GM04504 (cell line): ENCODE data around the gene LAMA3.

Source experiments
- DNase-seq: peaks from one replicate; pipeline ENCODE4 v3.0.0-alpha.2; 2012; ENCODE audit warnings: low read depth

Gene LAMA3

DNA sequence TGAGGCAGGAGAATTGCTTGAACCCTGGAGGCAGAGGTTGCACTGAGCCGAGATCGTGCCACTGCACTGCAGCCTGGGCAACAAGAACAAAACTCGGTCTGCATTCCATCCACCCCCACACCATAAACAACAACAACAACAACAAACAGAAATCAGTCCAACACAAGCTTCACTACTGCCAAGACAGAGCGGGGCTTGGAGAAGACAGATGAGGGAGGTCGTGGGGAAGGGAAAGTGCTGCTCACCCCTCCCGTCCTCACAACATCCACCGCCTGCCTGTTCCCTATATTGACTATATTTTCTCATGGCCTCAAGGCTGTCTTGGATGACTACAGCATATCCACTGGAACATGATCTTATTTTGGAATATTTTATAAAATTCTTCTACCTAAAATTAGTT is 187.7 kb downstream of the LAMA3 start:
- DNase-seq = no peak

DNA sequence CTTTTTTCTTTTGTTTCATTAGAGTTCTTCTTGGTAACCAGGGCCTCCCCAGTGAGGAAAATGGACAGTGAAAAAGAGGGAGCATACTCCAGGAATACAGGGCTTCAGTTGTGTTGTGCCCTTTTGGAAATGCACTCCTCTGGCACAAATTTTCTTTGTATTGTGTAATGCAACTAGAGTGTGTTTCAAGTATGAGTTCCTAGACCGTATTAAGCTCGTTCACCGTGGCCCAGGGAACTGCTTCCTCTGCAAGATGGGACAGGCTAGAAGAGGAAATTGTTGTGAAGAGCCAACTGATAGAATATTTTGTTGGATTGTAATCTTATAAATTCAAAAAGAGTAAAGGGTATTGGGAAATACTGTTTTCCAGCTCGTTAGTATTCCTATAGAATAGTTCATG is 188.1 kb downstream of the LAMA3 start:
- no peak for DNase-seq

DNA sequence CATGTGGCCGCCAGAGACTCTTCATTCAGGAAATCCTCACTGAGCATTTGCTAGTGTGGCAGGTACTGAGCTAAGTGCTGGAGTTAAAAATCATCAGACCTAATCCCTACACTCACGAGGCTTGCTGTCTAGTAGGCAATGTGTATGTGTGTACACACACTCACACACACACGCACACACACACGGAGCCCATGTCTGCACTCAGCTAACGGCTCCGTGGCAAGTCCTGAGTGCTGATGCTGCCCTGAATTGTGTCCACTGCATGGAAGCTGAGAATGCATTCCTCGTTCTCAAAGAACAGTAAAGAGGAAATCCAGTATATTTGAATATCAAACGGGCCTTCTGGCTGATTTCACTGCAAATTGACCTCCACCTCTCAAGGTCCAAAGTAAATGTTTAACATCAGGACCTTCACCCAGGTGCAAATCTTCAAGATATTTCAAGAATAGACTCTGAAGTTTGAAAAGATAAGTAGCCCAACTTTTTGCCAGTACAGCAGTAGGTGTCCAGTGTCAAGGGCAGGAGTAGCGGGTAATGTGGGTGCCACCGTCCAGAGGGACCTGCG is 189.2 kb downstream of the LAMA3 start:
- DNase-seq = no peak

DNA sequence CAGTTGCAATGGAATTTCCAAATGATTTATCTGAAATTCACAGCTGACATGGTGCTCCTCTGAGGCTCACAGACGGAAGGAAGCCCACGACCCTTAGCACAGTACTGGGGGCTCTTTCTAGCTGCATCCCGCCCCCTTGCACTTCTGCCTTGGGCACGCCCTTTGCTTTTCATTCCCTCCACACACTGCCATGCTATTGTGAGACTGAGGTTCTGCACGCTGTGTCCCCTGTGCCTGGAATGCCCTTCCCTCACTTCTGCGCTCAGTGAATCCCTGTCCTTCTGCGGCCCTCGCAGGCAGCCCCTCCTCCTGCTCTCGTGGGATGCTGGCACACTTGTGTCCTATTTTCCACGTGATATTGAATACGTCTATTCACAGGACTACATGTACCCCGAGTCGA is 189.9 kb downstream of the LAMA3 start:
- DNase-seq = no peak

DNA sequence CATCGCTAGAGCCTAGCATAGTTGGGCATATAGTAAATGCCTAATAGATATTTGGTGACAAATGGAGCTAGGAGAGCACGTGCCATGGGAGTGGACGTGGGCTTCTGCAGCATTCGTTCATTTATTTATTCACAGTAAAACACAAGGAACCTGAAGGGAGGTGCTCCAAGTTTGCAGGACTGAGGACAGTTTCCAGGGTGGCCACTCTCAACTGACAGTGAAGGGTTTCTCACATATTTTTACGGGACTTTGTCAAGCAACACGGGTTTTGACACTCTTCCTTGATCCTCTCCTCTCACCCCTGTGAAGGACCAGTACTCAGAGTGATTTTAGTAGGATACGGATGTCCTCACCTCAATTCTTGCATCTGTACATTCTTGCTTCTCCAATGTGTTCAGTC is 190.3 kb downstream of the LAMA3 start:
- DNase-seq = no peak

DNA sequence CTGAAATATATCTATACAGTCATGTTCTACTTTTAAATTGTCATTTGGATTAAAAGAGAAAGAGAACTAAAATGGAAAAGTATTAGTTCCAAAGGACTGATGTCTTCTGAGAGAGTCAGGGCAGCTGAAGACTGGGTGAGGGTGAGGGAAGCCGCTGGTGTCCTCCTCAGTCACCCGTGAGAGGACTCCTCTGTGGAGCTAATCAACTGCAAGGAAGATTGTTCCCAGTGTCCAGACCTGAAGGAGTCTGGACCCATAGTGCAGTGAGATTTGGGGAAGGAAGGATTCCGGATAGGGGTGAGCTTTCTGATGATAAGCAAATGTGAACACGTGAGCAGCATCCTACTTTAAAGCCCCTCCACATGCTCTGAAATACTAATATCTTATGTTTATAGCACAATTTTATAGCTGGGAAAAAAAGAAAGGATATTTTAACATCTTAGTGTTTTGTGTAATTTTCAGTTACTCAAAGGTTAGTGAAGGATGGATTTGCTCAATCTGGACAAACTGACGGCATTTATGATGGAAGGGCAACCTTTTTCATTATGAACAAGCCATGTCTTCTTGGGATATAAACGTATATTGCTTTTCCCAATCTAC is 190.8 kb downstream of the LAMA3 start:
- no peak for DNase-seq

DNA sequence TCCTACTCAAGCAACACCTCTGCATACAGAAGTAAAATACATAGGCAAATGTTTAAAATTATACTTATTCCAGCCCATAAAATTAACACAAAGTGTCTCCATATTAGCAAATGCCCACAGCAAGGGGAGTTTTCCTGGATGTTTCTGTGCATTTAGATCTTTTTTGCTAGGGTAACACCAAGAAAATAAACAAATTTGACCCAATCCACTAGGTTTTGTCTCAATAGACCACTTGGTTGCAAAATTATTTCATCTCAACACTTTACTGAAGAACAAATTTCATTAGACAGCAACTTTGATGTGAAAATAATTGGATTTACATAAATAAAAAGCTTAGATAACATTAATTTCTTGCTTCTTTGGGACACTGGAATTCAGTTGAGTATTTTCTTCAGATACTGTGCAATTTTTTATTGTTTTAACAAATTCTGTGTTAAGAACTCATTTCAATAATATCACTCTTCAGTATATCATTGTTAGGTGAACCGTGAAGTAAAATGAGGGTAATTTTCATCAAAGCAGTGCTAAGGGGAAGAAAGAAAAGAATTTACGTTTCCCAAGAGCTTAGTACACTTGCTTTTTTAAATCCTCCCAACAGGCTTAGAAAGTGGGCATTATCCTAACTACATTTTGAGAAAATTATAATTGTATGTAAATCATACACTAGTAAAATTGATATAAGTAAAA is 191.8 kb downstream of the LAMA3 start:
- DNase-seq = no peak

DNA sequence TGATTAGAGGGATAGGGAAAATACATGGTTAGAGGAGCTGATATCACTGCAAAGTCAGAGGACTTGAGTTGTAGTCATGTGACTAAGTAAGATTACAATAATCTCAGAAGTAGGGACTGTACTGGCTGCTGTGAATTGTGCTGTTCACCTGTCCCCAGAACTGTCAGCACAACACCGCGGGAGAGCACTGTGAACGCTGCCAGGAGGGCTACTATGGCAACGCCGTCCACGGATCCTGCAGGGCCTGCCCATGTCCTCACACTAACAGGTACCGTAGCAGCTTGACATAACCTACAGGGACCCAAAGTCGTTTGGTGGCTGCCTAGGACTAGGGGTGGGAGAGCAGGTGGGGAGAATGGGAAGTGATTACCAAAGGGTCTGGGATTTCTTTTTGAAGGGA is 192.5 kb downstream of the LAMA3 start:
- DNase-seq = no peak

DNA sequence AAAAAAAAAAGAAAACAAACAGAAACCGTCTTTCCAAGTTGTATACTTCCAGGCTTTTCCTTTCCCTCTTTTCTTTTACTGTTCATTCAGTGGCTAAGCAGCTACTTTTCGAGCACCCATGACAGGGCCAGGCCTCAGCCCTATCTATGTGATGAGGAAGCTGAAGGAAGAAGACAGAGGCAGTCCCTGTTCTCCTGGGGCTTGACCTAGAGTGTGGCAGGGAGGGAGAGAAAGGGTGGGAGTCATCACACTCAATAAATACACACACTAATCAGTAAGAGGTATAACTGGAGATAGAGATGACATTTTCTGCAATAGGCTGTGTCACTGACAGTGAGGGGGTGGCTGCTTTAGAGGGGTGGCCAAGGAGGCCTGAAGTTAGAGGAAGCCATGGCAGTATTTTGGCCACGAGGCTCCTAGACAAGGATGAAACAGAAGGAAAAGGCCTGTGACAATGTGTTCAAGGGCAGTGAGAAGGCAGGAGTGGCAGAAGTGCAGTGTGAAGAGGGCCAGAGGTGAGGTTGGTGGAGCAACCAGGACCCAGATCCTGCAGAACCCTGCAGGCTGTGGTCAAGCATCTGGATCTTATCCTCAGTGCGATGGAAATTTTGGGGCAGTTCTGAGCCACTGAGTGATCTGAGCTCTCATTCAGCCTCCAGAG is 193.5 kb downstream of the LAMA3 start:
- DNase-seq = no peak

DNA sequence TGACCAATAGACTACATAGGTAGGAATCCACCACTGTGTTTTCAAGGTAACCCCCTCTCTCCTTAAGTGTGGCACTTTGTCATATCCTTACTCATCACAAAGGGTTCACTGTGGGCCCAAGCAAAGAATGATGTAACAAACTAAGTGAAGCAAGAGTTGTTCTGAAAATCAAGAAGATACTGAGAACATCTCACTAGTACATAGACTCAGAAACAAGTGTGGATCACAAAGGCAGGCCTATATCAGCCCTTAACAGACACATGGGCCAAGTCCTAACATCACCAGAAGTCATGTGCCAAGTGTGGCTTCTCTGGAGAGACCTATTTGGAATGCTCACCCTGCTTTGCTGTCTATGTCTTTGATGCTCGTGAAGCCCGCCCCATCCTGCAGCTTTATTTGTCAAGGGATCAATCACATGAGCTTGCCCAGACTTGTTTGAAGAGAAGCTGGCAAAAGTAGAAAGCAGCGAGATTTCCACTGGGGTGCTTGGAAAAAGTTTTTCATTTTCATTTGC is 194.1 kb downstream of the LAMA3 start:
- DNase-seq = no peak

DNA sequence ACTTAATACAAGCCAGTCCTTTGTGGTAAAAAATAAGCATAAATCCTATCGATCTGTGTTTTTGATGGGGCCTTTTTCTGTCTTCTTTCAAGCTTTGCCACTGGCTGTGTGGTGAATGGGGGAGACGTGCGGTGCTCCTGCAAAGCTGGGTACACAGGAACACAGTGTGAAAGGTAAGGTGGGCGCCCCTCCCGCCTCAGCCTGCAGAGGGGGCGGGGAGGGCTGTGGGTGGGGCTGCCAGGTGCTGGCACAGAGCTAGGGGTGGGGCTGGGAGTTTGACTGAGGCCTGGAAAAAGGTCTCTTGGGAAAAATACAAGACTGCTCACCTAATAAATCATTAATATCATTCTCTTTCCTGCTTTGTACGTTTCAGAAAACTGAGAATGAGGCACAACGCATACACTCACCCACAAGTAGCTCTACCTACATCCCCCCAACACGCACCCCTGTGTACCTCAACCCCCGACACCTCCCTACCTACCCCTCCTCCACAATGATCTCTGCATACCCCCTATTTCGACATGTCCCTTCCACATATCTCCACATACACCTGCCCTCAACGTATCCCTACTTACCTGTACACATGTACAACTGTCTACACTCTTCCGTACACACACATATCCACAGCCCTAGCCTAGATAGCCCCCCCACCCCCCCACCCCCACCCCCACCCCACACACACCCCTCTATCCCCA is 195.6 kb downstream of the LAMA3 start:
- no peak for DNase-seq

DNA sequence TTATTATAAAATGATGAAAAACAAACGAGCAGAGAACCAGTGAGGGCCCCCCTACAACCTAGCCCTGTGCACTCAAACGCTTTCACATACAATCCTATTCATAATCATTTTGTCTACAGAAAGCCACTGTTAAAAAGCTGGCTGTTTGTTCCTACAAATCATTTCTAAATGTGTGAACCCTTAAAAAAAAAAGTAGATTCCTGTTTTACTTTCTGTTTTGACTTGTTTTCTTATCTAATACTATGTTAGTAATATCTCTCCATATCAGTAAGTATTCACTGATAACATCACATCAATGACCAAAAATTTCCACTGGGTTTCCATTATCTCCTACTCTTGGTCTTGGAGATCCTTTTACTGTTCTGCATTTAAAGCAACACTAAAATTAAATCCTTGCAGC is 196.5 kb downstream of the LAMA3 start:
- DNase-seq = no peak

DNA sequence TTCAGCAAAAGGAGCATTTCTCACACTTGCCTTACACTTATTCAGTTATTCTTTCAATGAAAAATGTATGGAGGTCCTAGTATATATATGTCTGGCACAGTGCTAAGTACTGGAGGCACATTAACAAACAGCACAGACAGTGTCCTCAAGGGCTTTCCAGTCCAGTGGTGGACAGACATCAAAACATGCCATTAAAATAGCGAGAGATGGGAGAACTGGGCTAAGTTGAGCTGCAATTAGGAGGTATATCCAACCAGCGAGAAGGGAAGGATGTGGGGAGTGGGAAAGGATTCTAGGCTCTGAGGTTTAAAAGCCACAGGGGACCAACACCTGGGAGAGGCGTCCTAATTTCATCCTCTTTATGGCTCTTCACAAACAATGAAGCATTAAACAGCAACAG is 197.8 kb downstream of the LAMA3 start:
- no peak for DNase-seq

DNA sequence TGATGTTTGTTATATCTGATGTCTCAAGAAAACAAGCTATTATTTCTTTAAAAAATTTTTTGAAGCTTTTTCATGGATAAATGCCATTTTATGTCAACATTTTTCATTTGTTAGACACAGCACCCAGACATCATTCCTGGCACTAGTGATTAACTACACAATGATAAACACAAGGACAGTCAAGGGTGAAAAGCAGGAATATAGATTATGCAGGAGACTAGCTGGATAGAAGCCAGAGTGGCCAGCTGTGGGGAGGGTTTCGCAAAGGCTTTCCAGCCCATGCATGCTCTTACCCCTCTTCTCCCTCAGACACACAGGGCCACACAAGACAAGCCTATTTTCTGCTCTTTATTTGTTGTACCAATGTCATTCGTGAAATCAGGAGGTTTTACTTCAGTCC is 198.2 kb downstream of the LAMA3 start:
- no peak for DNase-seq

DNA sequence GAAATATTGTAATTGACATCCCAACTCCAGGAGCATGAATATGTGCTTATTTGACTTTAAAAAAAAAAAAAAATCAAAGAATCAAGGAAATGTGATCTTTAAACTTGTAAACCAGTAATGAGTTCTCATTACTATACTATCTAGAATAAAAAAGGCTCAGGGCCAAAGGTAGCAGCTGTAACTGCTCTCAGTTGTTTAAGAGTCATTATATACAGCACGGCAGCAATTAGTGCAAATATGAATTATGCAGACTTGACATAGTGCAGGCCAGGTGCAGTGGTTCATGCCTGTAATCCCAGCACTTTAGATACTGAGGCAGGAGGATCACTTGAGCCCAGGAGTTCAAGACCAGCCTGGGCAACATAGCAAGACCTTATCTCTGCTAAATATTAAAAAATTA is 199.6 kb downstream of the LAMA3 start:
- no peak for DNase-seq

DNA sequence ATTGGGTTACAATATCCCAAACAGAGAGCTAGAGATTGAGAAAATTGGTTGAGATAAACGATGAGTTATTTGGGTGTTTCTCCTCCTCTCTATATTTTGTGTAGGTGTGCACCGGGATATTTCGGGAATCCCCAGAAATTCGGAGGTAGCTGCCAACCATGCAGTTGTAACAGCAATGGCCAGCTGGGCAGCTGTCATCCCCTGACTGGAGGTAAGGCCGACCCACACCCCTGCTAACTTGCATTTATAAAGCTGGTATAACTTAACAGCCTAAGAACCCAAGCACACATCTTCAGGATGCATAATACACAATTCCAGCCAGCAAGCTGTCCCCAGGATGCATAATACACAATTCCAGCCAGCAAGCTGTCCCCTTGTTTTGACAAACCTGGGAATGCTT is 200.7 kb downstream of the LAMA3 start:
- no peak for DNase-seq

DNA sequence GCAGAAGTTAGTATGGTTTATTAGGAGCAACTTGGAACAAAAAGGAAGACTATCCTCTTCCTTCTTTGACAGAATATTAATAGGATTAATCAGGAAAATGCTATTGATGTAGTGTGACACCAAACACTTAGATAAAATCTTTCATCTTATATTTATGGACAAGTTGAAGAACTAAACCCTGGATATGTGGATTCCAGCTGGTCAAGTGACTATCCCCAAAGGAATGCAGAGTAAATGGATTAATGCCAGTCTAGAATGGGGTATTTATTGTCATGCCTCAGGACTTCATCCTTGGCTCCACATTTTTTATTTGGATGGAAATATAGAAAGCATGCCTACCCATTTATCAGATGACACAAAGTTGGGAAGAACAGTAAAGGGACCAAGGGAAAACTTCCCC is 201.3 kb downstream of the LAMA3 start:
- peak; percentile 44 for DNase-seq

DNA sequence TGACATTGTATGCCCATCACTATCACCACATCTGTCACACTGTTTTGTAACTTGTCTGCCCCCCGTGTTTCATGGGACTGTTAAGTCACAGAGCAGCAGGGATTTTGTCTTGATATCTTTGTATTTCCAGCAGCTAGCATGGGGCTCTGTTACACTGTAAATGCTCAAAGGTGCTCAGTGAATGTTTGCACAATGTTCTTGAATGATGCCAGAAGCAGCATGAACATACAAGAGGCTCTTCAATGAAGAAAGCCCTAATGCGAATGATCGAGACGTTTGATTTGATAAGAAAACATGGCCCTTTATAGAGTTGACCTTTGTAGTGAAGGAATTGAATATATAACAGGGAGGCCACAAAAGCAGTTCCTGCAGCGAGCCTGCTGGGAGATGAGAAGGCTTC is 204.4 kb downstream of the LAMA3 start:
- no peak for DNase-seq

DNA sequence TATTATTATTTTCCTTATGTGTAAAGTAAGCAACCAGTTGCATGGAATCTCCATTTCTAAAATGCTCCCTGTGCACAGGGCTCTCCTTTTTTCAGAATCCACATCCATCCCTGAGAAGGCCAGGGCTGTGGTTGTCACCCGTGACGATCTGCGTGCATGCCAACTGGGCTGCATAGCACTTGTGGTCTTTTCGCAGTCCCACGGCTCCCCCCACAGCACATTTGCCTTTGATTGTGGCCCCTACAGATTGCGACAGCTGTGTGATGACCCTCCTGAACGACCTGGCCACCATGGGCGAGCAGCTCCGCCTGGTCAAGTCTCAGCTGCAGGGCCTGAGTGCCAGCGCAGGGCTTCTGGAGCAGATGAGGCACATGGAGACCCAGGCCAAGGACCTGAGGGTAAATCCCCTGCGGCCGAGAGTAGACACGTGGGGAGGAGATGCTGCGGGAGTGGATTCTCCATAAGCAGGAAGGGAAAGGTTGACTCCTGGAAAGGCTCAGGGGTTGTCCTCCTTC is 205.5 kb downstream of the LAMA3 start:
- no peak for DNase-seq

DNA sequence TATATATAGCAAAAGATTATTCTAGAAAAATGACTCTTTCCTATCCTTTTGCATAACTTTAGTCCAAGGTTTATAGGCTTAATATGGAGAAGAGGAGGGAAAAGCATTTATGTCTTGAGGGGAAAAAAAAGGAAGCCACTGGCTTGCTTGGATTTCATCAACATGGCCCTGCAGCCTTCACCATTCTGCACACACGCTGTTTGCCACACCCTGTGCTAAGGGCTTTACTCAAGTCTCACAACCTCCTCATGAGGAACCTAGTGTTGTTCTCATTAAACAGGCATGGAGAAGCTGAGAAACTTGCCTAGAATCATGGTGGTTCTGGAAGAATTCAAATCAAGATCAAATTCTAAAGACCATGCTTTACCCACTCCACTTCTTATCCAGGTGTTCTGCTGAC is 208.0 kb downstream of the LAMA3 start:
- DNase-seq = no peak

DNA sequence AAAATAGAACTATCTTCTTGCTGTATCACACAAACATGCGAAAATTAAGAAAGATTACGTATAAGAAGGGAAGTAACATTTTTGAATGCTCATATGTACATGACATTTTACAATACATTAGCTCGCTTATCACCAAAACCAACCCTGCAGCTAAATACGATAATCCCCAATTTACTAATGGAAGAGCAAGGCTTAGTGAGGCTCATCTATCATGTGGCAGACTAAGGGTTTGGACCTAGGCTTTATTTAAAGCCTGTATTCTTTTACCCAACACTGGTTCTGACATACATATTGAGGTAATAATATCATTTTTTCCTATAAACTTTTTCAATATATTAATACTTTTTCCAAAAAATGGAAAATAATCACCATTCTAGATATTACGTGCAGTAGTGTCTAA is 208.5 kb downstream of the LAMA3 start:
- DNase-seq = no peak

DNA sequence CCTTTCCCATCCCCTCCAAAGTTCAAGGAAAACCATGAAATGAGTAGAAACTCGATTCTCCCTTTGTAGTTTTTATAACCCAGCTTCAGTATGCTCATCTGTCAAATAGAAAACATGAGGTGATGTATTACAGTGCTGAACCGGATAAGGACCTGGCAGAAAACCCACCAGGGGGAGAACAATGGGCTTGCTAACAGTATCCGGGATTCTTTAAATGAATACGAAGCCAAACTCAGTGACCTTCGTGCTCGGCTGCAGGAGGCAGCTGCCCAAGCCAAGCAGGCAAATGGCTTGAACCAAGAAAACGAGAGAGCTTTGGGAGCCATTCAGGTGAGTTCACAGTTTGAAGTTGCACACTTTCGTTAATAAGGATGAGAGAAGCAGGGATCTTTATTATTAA is 211.7 kb downstream of the LAMA3 start:
- no peak for DNase-seq
